Liver (tissue), 3 donors: ENCODE measurements around the gene GLT1D1.

Source experiments
- GABPA ChIP-seq, 2 donors: IDR thresholded peaks in 1 of 2; conservative IDR thresholded peaks in 1 of 2; 2 replicates each; pipeline ENCODE4 v1.6.1; 2016; ENCODE audit warnings: antibody characterized with exemption in 2 of 2, mild to moderate bottlenecking in 1 of 2, moderate library complexity in 1 of 2
- RAD21 ChIP-seq, 2 donors: IDR thresholded peaks; 2 replicates each; pipeline ENCODE4 v1.6.1; 2016; ENCODE audit warnings: antibody characterized with exemption in 2 of 2, mild to moderate bottlenecking in 2 of 2
- SP1 ChIP-seq: IDR thresholded peaks from 2 replicates; pipeline ENCODE4 v1.6.1; 2018; ENCODE audit warnings: antibody characterized with exemption, mild to moderate bottlenecking
- TAF1 ChIP-seq: conservative IDR thresholded peaks from 2 replicates; pipeline ENCODE4 v1.6.1; 2016; ENCODE audit warnings: antibody characterized with exemption, mild to moderate bottlenecking
- TF ChIP-seq, protein P1 (sequence below): IDR thresholded peaks from 2 replicates; pipeline ENCODE4 v1.6.1; 2016; ENCODE audit warnings: antibody characterized with exemption, mild to moderate bottlenecking
- TF ChIP-seq, protein P2 (sequence below): fragments of 150-350 bp; IDR thresholded peaks from 2 replicates; pipeline ENCODE4 v1.5.1; 2017; ENCODE audit warnings: improper control_type of control experiment, low read depth, low read length; ENCODE audit not compliant: missing input control
- donor health status: healthy.
- donor health status: healthy.

DNA sequence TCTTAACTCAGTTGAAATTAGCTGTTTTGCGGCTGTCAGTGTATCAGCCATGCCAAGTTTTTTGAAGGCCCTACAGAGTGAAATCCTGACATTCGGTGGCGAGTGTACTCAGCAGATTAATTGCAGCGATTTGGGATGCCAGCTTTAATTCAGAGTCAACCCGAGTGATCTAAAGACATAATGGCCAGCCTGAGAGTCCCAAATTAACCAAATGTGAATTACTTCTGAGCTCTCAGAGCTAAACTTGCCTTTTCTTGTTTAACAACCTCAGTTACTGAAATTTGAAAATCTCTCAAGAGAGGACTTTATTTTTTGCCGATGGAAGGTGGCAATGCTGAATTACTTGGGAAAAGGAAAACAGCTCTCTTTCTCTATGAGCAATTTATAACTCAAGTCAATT, 148.5 kb downstream of the GLT1D1 start:
- TF ChIP-seq, protein P1, sequence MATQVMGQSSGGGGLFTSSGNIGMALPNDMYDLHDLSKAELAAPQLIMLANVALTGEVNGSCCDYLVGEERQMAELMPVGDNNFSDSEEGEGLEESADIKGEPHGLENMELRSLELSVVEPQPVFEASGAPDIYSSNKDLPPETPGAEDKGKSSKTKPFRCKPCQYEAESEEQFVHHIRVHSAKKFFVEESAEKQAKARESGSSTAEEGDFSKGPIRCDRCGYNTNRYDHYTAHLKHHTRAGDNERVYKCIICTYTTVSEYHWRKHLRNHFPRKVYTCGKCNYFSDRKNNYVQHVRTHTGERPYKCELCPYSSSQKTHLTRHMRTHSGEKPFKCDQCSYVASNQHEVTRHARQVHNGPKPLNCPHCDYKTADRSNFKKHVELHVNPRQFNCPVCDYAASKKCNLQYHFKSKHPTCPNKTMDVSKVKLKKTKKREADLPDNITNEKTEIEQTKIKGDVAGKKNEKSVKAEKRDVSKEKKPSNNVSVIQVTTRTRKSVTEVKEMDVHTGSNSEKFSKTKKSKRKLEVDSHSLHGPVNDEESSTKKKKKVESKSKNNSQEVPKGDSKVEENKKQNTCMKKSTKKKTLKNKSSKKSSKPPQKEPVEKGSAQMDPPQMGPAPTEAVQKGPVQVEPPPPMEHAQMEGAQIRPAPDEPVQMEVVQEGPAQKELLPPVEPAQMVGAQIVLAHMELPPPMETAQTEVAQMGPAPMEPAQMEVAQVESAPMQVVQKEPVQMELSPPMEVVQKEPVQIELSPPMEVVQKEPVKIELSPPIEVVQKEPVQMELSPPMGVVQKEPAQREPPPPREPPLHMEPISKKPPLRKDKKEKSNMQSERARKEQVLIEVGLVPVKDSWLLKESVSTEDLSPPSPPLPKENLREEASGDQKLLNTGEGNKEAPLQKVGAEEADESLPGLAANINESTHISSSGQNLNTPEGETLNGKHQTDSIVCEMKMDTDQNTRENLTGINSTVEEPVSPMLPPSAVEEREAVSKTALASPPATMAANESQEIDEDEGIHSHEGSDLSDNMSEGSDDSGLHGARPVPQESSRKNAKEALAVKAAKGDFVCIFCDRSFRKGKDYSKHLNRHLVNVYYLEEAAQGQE, result no peak
- TF ChIP-seq, protein P2, sequence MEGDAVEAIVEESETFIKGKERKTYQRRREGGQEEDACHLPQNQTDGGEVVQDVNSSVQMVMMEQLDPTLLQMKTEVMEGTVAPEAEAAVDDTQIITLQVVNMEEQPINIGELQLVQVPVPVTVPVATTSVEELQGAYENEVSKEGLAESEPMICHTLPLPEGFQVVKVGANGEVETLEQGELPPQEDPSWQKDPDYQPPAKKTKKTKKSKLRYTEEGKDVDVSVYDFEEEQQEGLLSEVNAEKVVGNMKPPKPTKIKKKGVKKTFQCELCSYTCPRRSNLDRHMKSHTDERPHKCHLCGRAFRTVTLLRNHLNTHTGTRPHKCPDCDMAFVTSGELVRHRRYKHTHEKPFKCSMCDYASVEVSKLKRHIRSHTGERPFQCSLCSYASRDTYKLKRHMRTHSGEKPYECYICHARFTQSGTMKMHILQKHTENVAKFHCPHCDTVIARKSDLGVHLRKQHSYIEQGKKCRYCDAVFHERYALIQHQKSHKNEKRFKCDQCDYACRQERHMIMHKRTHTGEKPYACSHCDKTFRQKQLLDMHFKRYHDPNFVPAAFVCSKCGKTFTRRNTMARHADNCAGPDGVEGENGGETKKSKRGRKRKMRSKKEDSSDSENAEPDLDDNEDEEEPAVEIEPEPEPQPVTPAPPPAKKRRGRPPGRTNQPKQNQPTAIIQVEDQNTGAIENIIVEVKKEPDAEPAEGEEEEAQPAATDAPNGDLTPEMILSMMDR, result no peak
- TF ChIP-seq RAD21 (IDR thresholded peaks at IDR 0.05), result no peak
- TF ChIP-seq TAF1, result no peak
- no peak for TF ChIP-seq SP1
- no peak for TF ChIP-seq GABPA (IDR thresholded peaks at IDR 0.05 in 1 of 2, conservative IDR thresholded peaks at IDR 0.05 in 1 of 2)
